ENCODE data around the gene EN2.

The EN2 gene

DNA sequence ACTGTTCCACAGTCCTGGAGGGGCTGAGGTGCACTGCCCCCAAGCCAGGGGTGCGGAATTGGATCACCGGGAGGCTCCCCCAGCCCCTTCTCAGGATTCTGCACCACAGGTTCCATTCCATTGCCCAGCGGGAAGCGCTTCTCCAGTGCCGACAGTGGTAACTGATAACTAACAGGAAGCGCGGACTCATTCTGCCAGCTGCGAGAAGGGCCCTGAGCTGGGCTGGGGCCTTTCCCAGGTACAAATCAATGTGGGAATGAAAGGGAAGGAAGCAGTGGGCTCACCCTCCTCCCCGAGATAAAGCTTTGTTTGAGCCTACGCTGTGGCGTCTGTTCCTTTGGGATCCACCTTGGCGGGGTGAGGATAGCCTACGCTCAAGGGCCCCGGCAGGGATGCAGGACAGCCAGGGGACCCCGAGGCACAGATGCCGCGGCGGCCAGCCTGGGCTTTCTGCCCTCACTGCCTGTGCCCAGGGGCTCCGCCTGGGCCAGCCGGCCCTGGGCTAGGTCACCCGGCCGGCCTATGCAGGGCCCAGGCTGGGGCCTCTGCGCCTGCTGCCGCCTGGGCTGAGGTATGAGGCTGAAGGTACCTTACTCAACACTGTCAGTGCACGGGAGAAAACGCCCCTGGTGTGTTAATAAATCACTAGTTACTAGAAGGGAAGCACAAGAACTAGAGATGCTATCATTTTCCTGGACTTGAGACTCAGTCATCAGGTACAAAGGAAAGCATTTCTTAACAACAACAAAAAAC lies 39.4 kb downstream of the EN2 start:
- CTCF ChIA-PET: no interaction called here
- TF ChIP-seq FOXA1 (IDR thresholded peaks at IDR 0.05) (no peak), HDGF (IDR thresholded peaks at IDR 0.05; ENCODE audit: borderline replicate concordance) (no peak), ELF4 (IDR thresholded peaks at IDR 0.05) (no peak), NFRKB (IDR thresholded peaks at IDR 0.05) (no peak), BHLHE40 (IDR thresholded peaks at IDR 0.05; ENCODE audit: borderline replicate concordance) (no peak), ZNF384 (IDR thresholded peaks at IDR 0.05) (no peak), FOXK2 (IDR thresholded peaks at IDR 0.05) (no peak), CTBP1 (IDR thresholded peaks at IDR 0.05; ENCODE audit: borderline replicate concordance) (no peak), SP1 (IDR thresholded peaks at IDR 0.05) (no peak), FOXM1 (IDR thresholded peaks at IDR 0.05; ENCODE audit: borderline replicate concordance) (no peak)
- TF ChIP-seq, protein P1, sequence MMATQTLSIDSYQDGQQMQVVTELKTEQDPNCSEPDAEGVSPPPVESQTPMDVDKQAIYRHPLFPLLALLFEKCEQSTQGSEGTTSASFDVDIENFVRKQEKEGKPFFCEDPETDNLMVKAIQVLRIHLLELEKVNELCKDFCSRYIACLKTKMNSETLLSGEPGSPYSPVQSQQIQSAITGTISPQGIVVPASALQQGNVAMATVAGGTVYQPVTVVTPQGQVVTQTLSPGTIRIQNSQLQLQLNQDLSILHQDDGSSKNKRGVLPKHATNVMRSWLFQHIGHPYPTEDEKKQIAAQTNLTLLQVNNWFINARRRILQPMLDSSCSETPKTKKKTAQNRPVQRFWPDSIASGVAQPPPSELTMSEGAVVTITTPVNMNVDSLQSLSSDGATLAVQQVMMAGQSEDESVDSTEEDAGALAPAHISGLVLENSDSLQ (IDR thresholded peaks at IDR 0.05): no peak
- DNase-seq (ENCODE audit: extremely low spot score): no peak
- POLR2A ChIA-PET: no interaction called here

DNA sequence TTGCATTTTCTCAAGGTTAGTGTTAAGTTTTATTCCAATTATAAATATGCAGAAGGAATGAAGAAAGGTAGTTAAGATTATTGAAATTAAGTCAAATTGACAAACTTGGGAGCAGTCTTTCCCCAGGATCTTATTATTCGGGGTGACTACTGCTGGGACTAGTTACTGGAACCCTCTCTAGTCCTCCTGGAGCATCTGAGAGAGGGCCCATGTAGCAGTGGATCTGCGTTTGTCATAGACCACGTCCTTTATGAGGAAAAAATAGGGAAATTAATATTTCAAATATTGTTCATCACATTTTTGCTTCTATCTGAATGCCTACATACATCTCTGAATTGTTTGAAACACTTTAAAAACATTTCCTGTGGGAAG lies 47.5 kb downstream of the EN2 start:
- TF ChIP-seq CTBP1 (IDR thresholded peaks at IDR 0.05; ENCODE audit: borderline replicate concordance): no peak
- TF ChIP-seq FOXK2 (IDR thresholded peaks at IDR 0.05): no peak
- TF ChIP-seq ARNT (IDR thresholded peaks at IDR 0.05): no peak
- TF ChIP-seq, protein P1 (IDR thresholded peaks at IDR 0.05): no peak
- TF ChIP-seq FOXM1 (IDR thresholded peaks at IDR 0.05; ENCODE audit: borderline replicate concordance): no peak
- CTCF ChIA-PET: interaction anchor here (1.1 to 1.2 kb wide), 2 partner anchors 14 to 29 kb away, joined by 3 read pairs; no protein-coding TSS in a partner anchor
- DNase-seq (ENCODE audit: extremely low spot score): no peak
- POLR2A ChIA-PET: no interaction called here

- ChIA-PET POLR2A (interaction anchor here (0.7 to 1.7 kb wide), 4 partner anchors 34 to 75 kb away, joined by 3 to 4 read pairs (median 4); no protein-coding TSS in a partner anchor), CTCF (interaction anchor here (0.6 to 0.9 kb wide), 4 partner anchors 36 to 162 kb away, joined by 3 to 5 read pairs (median 3); no protein-coding TSS in a partner anchor)
- TF ChIP-seq CTBP1 (IDR thresholded peaks at IDR 0.05; ENCODE audit: borderline replicate concordance) (no peak), HDGF (IDR thresholded peaks at IDR 0.05; ENCODE audit: borderline replicate concordance) (peak; percentile 64; the same call in 1 of the 2 replicates), L3MBTL2 (conservative IDR thresholded peaks at IDR 0.05) (peak; percentile 49)
- peak; percentile 84 for DNase-seq (ENCODE audit: extremely low spot score)
Measured at GRCh38 chr7:155506854-155507337, 49.0 kb downstream of the EN2 start.

DNA sequence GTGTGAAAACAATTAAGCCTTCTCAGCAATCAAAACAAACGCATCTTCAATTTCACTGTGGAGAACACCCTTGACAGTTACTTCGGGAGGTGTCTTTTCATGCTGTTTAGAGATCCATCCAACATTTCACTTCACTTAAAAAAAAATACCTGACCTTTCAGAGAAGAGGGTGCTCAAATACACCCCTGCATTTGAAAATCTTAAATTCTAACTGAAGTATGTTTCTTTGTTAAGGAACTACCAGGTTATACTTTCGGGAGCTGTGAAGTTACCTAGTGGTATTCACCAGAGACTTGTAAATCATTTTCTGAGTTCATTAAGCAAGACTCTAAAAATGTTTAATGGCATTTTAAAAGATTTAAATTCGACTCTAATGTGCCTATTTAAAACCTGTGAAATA lies 49.6 kb downstream of the EN2 start:
- ChIA-PET CTCF (interaction anchor here (0.6 to 0.9 kb wide), 5 partner anchors 37 to 163 kb away, joined by 3 to 5 read pairs (median 3); no protein-coding TSS in a partner anchor), POLR2A (interaction anchor here (0.7 to 1.7 kb wide), 4 partner anchors 21 to 76 kb away, joined by 3 to 4 read pairs (median 4); no protein-coding TSS in a partner anchor)
- no peak for DNase-seq (ENCODE audit: extremely low spot score)
- TF ChIP-seq, protein P1 (IDR thresholded peaks at IDR 0.05): 0 out of 2 replicates have a peak, but pooled peaks have one; percentile 27
- TF ChIP-seq SP1 (IDR thresholded peaks at IDR 0.05): no peak

- DNase-seq (ENCODE audit: extremely low spot score): no peak
- POLR2A ChIA-PET: interaction anchor here (1.8 to 2.0 kb wide), 2 partner anchors 50 to 52 kb away, joined by 5 to 6 read pairs; no protein-coding TSS in a partner anchor
- TF ChIP-seq ARNT (IDR thresholded peaks at IDR 0.05) (no peak), NFRKB (IDR thresholded peaks at IDR 0.05) (no peak), HDGF (IDR thresholded peaks at IDR 0.05; ENCODE audit: borderline replicate concordance) (no peak), LEF1 (IDR thresholded peaks at IDR 0.05; ENCODE audit: borderline replicate concordance) (no peak), SUZ12 (IDR thresholded peaks at IDR 0.05) (no peak), L3MBTL2 (conservative IDR thresholded peaks at IDR 0.05) (peak; percentile 30; the same call in 1 of the 2 replicates), FOXA1 (IDR thresholded peaks at IDR 0.05) (no peak)
- TF ChIP-seq, protein P1 (IDR thresholded peaks at IDR 0.05): peak; percentile 46; the same call in 1 of the 2 replicates
- CTCF ChIA-PET: interaction anchor here (0.6 kb wide), 1 partner anchor 27 kb away, joined by 3 read pairs; no protein-coding TSS in a partner anchor
Measured at GRCh38 chr7:155508376-155509358, 50.7 kb downstream of the EN2 start.
